Measurements from ENCODE around the gene LRRC32. TPM values are rescaled to one million over a fixed set of nuclear protein-coding genes. Genes with fewer than 3 reads are reported as not detected.

The LRRC32 gene
- total and polyA plus RNA-seq, 2 of the 4 experiments (the other 2 are of a cell fraction): 5.2 to 13.7 TPM

- no peak overlapping the region for H2BK20ac ChIP-seq (ENCODE audit: low read depth, low read length)
- H2BK120ac ChIP-seq (ENCODE audit: low read depth, low read length): no peak overlapping the region
- in situ Hi-C loops (cut with MboI; ENCODE audit: low sequenced_read_pairs) (loop anchor here (10.0 kb wide), 1 partner anchor 467 kb away; no protein-coding TSS in a partner anchor), intact Hi-C loops (cut with micrococcal nuclease) (loop anchor here (10.0 kb wide), 1 partner anchor 477 kb away; the partner anchor contains the start of gene WNT11), dilution Hi-C loops (cut with HindIII; ENCODE audit: low sequenced_read_pairs, unreplicated experiment) (no loop called here)
- H3K9me1 ChIP-seq (ENCODE audit: insufficient read depth, low read length): no peaks in the 10 kb centered on the region
- H3K23ac ChIP-seq (ENCODE audit: low read depth, low read length): no peak overlapping the region
- no peak overlapping the region for H4K8ac ChIP-seq (ENCODE audit: low read depth in 2 of 2, low read length in 2 of 2)
- H3K4me3 ChIP-seq (ENCODE audit: insufficient read depth, low read depth, low read length): no peak overlapping the region
- no peaks in the 10 kb centered on the region for H3K79me1 ChIP-seq (ENCODE audit: low read depth in 1 of 2, low read length in 2 of 2)
- peaks cover 7% of the 10 kb centered on the region for H3K9me3 ChIP-seq (ENCODE audit: control insufficient read depth, insufficient read depth, low read length)
- H2AK5ac ChIP-seq (ENCODE audit: low read depth, low read length): no peak overlapping the region
- H3K14ac ChIP-seq (replicated peaks; ENCODE audit: low read depth, low read length): no peak overlapping the region
- no peak overlapping the region for H3K56ac ChIP-seq (ENCODE audit: extremely low read depth, insufficient read depth, low read length)
- H3K9ac ChIP-seq (ENCODE audit: low read depth, low read length): no peak overlapping the region
- no peak overlapping the region for H4K91ac ChIP-seq (ENCODE audit: insufficient read depth, low read depth, low read length)
- no peaks in the 10 kb centered on the region for H3K36me3 ChIP-seq (ENCODE audit: control insufficient read depth, insufficient read depth, low read length)
- CTCF ChIA-PET: interaction anchor here (0.6 to 1.1 kb wide), 2 partner anchors 11 to 83 kb away, joined by 3 to 5 read pairs; no protein-coding TSS in a partner anchor
- TF ChIP-seq SMC3 (IDR thresholded peaks at IDR 0.05; ENCODE audit: low read depth, low read length) (no peak), BHLHE40 (IDR thresholded peaks at IDR 0.05; ENCODE audit: low read depth, low read length) (no peak), POLR2A (IDR thresholded peaks at IDR 0.05; ENCODE audit: low read depth, low read length) (no peak), FOS (IDR thresholded peaks at IDR 0.05; ENCODE audit: low read depth, low read length) (no peak), CEBPB (IDR thresholded peaks at IDR 0.05; ENCODE audit: low read depth, low read length) (no peak), RAD21 (IDR thresholded peaks at IDR 0.05; ENCODE audit: low read length) (no peak), ELK1 (IDR thresholded peaks at IDR 0.05; ENCODE audit: borderline replicate concordance, low read depth, low read length) (no peak), MAZ (IDR thresholded peaks at IDR 0.05; ENCODE audit: borderline replicate concordance, low read depth, low read length) (no peak), NFE2L2 (IDR thresholded peaks at IDR 0.05; ENCODE audit: low read depth, low read length) (no peak), MXI1 (IDR thresholded peaks at IDR 0.05; ENCODE audit: borderline replicate concordance, low read depth, low read length) (no peak), USF2 (IDR thresholded peaks at IDR 0.05; ENCODE audit: low read depth, low read length) (no peak)
- H3K27ac ChIP-seq (ENCODE audit: insufficient read depth, low read length): no peak overlapping the region
- no peak overlapping the region for H2BK5ac ChIP-seq (ENCODE audit: low read depth, low read length, poor library complexity, severe bottlenecking)
- H3K4me1 ChIP-seq (ENCODE audit: control insufficient read depth, insufficient read depth, low read length): peaks cover 3% of the 10 kb centered on the region
- no peak overlapping the region for H2AK9ac ChIP-seq (replicated peaks; ENCODE audit: low read depth, low read length, poor library complexity)
- H3K4me2 ChIP-seq (ENCODE audit: low read depth, low read length): no peak overlapping the region
- H3K4ac ChIP-seq (ENCODE audit: low read depth, low read length): no peak overlapping the region
- ATAC-seq (ENCODE audit: low read depth) (no peak), DNase-seq (no peak)
- H2AFZ ChIP-seq (replicated peaks; ENCODE audit: low read length, poor library complexity): no peak overlapping the region
- no peak overlapping the region for H3K18ac ChIP-seq (ENCODE audit: low read depth, low read length)
- no peaks in the 10 kb centered on the region for H4K20me1 ChIP-seq (ENCODE audit: insufficient read depth, low read length)
- no peak overlapping the region for H2BK15ac ChIP-seq (ENCODE audit: low read depth, low read length)
- no TSS peak for BruUV-seq (replicated peaks)
- H3K27me3 ChIP-seq (ENCODE audit: control insufficient read depth, insufficient read depth, low read length): peaks cover 18% of the 10 kb centered on the region; the same call in 1 of the 2 replicates
- POLR2A ChIA-PET (ENCODE audit: unreplicated experiment): no interaction called here
- no peak overlapping the region for H4K5ac ChIP-seq (ENCODE audit: low read depth, low read length)
- WGBS, 2 experiments (ENCODE audit: extremely low coverage in 2 of 2, insufficient read length in 1 of 2): no CpG with 5 or more reads among the region's 2 CpGs
Observed at GRCh38 chr11:76682106-76682505, 11.6 kb upstream of the LRRC32 start.

Data from IMR-90 (cell line).